Fibroblast of skin of right biceps (primary cell): ENCODE data around the gene USP17L22.
"Not testable (repeated sequence)": the region's sequence is repeated elsewhere in the genome, so short reads cannot be mapped to it uniquely, and the experiment has no call there.

Experiments used
- DNase-seq: peaks from one replicate; pipeline ENCODE4 v3.0.0-alpha.2; 2013

Gene USP17L22, protein sequence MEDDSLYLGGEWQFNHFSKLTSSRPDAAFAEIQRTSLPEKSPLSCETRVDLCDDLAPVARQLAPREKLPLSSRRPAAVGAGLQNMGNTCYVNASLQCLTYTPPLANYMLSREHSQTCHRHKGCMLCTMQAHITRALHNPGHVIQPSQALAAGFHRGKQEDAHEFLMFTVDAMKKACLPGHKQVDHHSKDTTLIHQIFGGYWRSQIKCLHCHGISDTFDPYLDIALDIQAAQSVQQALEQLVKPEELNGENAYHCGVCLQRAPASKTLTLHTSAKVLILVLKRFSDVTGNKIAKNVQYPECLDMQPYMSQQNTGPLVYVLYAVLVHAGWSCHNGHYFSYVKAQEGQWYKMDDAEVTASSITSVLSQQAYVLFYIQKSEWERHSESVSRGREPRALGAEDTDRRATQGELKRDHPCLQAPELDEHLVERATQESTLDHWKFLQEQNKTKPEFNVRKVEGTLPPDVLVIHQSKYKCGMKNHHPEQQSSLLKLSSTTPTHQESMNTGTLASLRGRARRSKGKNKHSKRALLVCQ

DNA sequence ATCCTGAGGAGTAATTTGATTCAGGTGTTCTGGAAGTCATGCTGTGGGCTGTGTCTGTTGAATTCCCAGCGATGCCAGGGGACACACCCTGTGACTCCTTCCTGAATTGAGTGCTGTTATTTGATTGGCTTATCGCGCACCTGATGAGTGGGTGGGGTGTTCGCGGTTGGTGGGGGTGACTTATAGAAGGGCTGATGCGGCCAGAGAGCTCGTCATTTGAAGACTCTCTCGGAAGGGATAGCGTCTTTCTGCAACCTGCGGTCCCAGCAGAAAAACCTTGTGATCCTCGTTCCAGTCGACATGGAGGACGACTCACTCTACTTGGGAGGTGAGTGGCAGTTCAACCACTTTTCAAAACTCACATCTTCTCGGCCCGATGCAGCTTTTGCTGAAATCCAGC, at the start of gene USP17L22:
TSS of gene USP17L22 (plus strand) at position 301 of the 400 bp plus-strand sequence. CDS start at position 301, 0 bp downstream.
- not testable (repeated sequence) for DNase-seq

DNA sequence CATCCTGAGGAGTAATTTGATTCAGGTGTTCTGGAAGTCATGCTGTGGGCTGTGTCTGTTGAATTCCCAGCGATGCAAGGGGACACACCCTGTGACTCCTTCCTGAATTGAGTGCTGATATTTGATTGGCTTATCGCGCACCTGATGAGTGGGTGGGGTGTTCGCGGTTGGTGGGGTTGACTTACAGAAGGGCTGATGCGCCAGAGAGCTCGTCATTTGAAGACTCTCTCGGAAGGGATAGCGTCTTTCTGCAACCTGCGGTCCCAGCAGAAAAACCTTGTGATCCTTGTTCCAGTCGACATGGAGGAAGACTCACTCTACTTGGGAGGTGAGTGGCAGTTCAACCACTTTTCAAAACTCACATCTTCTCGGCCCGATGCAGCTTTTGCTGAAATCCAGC, 47.6 kb upstream of the USP17L22 start, which contains the start of gene USP17L12:
TSS of gene USP17L12 (plus strand) at position 301 of the 400 bp plus-strand sequence. CDS start at position 301, 0 bp downstream.
- not testable (repeated sequence) for DNase-seq

DNA sequence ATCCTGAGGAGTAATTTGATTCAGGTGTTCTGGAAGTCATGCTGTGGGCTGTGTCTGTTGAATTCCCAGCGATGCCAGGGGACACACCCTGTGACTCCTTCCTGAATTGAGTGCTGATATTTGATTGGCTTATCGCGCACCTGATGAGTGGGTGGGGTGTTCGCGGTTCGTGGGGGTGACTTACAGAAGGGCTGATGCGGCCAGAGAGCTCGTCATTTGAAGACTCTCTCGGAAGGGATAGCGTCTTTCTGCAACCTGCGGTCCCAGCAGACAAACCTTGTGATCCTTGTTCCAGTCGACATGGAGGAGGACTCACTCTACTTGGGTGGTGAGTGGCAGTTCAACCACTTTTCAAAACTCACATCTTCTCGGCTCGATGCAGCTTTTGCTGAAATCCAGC, 42.8 kb upstream of the USP17L22 start, which contains the start of gene USP17L13:
TSS of gene USP17L13 (plus strand) at position 301 of the 400 bp plus-strand sequence. CDS start at position 301, 0 bp downstream.
- not testable (repeated sequence) for DNase-seq

DNA sequence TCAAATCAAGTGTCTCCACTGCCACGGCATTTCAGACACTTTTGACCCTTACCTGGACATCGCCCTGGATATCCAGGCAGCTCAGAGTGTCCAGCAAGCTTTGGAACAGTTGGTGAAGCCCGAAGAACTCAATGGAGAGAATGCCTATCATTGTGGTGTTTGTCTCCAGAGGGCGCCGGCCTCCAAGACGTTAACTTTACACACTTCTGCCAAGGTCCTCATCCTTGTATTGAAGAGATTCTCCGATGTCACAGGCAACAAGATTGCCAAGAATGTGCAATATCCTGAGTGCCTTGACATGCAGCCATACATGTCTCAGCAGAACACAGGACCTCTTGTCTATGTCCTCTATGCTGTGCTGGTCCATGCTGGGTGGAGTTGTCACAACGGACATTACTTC, 37.2 kb upstream of the USP17L22 start:
- DNase-seq = not testable (repeated sequence)

DNA sequence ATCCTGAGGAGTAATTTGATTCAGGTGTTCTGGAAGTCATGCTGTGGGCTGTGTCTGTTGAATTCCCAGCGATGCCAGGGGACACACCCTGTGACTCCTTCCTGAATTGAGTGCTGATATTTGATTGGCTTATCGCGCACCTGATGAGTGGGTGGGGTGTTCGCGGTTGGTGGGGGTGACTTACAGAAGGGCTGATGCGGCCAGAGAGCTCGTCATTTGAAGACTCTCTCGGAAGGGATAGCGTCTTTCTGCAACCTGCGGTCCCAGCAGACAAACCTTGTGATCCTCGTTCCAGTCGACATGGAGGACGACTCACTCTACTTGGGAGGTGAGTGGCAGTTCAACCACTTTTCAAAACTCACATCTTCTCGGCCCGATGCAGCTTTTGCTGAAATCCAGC, 33.3 kb upstream of the USP17L22 start, which contains the start of gene USP17L15:
TSS of gene USP17L15 (plus strand) at position 301 of the 400 bp plus-strand sequence. CDS start at position 301, 0 bp downstream.
- DNase-seq = not testable (repeated sequence)

DNA sequence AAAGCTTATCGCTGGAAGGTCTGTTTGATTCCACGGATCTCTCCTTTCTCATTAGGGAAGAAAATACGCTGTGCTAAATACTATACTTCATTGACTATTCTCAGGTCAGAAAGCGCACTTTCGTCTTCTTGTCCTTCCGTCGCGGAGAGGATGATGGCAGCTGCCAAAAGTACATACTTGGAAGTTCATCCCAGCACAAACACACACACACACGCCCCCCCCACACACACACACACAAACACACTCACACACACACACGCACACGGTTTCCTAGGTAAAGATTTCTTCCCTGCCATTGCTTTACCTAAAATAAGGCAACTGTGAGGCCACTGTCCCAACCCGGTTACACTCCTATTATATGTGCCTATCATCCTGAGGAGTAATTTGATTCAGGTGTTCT, 29.0 kb upstream of the USP17L22 start:
- DNase-seq = peak; percentile 0

DNA sequence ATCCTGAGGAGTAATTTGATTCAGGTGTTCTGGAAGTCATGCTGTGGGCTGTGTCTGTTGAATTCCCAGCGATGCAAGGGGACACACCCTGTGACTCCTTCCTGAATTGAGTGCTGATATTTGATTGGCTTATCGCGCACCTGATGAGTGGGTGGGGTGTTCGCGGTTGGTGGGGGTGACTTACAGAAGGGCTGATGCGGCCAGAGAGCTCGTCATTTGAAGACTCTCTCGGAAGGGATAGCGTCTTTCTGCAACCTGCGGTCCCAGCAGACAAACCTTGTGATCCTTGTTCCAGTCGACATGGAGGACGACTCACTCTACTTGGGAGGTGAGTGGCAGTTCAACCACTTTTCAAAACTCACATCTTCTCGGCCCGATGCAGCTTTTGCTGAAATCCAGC, 23.8 kb upstream of the USP17L22 start, which contains the start of gene USP17L17:
TSS of gene USP17L17 (plus strand) at position 301 of the 400 bp plus-strand sequence. CDS start at position 301, 0 bp downstream.
- not testable (repeated sequence) for DNase-seq

DNA sequence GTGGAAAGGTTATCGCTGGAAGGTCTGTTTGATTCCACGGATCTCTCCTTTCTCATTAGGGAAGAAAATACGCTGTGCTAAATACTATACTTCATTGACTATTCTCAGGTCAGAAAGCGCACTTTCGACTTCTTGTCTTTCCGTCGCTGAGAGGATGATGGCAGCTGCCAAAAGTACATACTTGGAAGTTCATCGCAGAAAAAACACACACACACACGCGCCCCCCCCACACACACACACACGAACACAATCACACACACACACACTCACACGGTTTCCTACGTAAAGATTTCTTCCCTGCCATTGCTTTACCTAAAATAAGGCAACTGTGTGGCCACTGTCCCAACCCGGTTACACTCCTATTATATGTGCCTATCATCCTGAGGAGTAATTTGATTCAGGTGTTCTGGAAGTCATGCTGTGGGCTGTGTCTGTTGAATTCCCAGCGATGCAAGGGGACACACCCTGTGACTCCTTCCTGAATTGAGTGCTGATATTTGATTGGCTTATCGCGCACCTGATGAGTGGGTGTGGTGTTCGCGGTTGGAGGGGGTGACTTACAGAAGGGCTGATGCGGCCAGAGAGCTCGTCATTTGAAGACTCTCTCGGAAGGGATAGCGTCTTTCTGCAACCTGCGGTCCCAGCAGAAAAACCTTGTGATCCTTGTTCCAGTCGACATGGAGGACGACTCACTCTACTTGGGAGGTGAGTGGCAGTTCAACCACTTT, 19.3 kb upstream of the USP17L22 start, which contains the start of gene USP17L18:
TSS of gene USP17L18 (plus strand) at position 678 of the 728 bp plus-strand sequence. CDS start at position 678, 0 bp downstream.
- peak; percentile 0 for DNase-seq

DNA sequence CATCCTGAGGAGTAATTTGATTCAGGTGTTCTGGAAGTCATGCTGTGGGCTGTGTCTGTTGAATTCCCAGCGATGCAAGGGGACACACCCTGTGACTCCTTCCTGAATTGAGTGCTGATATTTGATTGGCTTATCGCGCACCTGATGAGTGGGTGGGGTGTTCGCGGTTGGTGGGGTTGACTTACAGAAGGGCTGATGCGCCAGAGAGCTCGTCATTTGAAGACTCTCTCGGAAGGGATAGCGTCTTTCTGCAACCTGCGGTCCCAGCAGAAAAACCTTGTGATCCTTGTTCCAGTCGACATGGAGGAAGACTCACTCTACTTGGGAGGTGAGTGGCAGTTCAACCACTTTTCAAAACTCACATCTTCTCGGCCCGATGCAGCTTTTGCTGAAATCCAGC, 14.3 kb upstream of the USP17L22 start, which contains the start of gene USP17L19:
TSS of gene USP17L19 (plus strand) at position 301 of the 400 bp plus-strand sequence. CDS start at position 301, 0 bp downstream.
- not testable (repeated sequence) for DNase-seq

DNA sequence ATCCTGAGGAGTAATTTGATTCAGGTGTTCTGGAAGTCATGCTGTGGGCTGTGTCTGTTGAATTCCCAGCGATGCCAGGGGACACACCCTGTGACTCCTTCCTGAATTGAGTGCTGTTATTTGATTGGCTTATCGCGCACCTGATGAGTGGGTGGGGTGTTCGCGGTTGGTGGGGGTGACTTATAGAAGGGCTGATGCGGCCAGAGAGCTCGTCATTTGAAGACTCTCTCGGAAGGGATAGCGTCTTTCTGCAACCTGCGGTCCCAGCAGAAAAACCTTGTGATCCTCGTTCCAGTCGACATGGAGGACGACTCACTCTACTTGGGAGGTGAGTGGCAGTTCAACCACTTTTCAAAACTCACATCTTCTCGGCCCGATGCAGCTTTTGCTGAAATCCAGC, 9.6 kb upstream of the USP17L22 start, which contains the start of gene USP17L20:
TSS of gene USP17L20 (plus strand) at position 301 of the 400 bp plus-strand sequence. CDS start at position 301, 0 bp downstream.
- DNase-seq = not testable (repeated sequence)

DNA sequence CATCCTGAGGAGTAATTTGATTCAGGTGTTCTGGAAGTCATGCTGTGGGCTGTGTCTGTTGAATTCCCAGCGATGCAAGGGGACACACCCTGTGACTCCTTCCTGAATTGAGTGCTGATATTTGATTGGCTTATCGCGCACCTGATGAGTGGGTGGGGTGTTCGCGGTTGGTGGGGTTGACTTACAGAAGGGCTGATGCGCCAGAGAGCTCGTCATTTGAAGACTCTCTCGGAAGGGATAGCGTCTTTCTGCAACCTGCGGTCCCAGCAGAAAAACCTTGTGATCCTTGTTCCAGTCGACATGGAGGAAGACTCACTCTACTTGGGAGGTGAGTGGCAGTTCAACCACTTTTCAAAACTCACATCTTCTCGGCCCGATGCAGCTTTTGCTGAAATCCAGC, 4.8 kb upstream of the USP17L22 start, which contains the start of gene USP17L21:
TSS of gene USP17L21 (plus strand) at position 301 of the 400 bp plus-strand sequence. CDS start at position 301, 0 bp downstream.
- not testable (repeated sequence) for DNase-seq

DNA sequence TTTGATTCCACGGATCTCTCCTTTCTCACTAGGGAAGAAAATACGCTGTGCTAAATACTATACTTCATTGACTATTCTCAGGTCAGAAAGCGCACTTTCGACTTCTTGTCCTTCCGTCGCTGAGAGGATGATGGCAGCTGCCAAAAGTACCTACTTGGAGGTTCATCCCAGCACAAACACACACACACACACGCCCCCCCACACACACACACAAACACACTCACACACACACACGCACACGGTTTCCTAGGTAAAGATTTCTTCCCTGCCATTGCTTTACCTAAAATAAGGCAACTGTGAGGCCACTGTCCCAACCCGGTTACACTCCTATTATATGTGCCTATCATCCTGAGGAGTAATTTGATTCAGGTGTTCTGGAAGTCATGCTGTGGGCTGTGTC, 4.3 kb downstream of the USP17L22 start:
- not testable (repeated sequence) for DNase-seq
